ENCODE results near the gene ZNF503. TPM values are rescaled to one million over a fixed set of nuclear protein-coding genes. Genes with fewer than 3 reads are reported as not detected.

ZNF503 gene
- total RNA-seq, 4 donors from 2014 or later = 9.7 to 17.5 (median 14.8) TPM

DNA sequence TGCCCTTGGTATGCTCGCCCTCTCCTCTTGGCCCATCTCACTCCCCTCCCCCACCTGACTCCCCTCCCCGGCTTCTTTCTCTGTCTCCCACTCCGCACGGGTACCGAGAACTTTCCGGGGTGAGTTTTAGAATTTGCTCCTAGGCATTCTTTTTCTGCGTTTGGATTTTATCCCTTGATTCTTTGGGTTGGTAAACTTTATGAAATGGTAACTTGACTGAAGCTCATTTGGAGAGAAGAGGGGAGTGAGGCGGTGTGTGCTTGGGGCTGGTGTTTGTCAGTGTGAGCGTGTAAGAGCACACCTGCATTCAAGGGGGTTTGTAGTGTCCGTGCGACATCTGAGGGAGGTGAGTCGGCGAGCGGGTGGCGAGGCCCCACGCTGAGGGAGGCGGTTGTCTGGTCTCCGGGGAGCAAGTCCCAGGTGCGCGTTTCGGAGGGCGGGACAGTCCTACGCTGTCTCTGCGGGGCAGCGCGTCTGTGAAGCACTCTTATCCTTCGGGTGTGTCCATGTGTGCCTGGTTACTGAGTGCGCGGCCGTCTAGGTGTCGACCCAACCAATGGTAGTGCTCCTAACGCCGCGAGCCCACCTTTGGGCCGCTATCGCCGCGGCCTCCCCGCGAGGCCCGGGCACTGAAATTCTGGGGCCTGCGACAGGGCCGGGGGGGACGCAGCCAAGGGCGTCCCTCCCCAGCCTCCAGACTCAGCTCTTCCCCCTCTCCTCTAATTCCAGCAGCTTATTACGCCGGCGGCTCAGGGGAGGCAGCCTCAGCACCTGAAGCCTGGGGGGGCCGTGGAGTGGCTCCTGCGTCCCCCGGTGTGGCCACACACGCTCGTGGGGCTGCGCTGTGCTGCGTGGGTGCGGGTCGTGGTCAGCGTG lies 2.6 kb upstream of the ZNF503 start:
- peak overlapping the region; percentile 66 to 96 (median 90) for H3K4me3 ChIP-seq
- peaks cover 12 to 64% (median 18%) of the 10 kb centered on the region in 3 donors for H3K4me1 ChIP-seq

DNA sequence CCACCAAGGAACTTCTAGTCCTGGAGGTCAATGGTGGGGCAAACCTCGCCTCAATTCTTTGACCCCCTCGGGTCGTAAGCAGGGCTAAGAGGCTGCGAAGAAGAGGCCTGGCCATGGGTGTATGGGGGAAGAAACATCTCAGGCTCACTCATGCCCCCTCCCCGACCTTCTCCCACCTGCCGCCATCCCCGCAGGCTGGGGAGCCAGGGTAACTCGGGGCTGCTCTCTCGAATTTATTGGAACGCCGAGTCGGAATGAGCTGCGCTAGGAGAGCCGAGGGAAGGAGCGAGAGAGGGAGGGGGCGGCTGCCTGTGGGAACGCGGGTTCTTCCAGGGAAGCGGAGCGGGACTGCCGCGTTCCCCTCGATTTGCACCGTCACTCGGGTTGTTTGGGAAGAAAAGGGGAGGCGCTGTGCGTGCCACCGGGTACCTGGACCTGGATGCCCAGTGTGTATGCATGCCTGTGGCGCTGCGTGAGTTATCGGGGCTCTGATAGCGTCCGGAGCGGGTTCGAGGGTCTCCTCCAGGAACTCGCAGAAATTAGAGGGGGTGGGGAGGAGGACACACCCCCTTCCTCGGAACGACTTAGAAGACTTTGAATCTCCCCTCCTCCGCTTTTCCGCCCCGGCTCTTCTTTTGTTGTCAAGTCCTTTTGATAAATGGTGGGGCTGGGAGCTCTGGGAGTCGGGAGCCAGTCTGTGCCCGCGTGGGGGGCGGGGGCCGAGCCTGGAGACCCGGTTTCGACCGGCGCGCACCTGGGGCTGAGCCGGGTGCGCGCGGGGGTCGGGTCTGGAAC lies 1.8 kb upstream of the ZNF503 start:
- intact Hi-C loops (cut with DNase I) = loop anchor here (5.0 to 10.0 kb wide), 3 partner anchors 251 to 634 kb away; no protein-coding TSS in a partner anchor
- Histone ChIP-seq H3K4me3 (peak overlapping the region; percentile 66 to 96 (median 90)), H3K27me3 (peaks cover 0 to 20% (median 0%) of the 10 kb centered on the region in 4 donors), H3K9me3 (no peaks in the 10 kb centered on the region), H3K27ac (peak overlapping the region; percentile 92 to 99 (median 98)), H3K36me3 (peaks cover 0 to 14% (median 6%) of the 10 kb centered on the region in 3 donors), H3K4me1 (peaks cover 12 to 56% (median 18%) of the 10 kb centered on the region in 3 donors)
- TF ChIP-seq, protein P1, sequence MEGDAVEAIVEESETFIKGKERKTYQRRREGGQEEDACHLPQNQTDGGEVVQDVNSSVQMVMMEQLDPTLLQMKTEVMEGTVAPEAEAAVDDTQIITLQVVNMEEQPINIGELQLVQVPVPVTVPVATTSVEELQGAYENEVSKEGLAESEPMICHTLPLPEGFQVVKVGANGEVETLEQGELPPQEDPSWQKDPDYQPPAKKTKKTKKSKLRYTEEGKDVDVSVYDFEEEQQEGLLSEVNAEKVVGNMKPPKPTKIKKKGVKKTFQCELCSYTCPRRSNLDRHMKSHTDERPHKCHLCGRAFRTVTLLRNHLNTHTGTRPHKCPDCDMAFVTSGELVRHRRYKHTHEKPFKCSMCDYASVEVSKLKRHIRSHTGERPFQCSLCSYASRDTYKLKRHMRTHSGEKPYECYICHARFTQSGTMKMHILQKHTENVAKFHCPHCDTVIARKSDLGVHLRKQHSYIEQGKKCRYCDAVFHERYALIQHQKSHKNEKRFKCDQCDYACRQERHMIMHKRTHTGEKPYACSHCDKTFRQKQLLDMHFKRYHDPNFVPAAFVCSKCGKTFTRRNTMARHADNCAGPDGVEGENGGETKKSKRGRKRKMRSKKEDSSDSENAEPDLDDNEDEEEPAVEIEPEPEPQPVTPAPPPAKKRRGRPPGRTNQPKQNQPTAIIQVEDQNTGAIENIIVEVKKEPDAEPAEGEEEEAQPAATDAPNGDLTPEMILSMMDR (IDR thresholded peaks at IDR 0.05) = no peak
- TF ChIP-seq POLR2A (IDR thresholded peaks at IDR 0.05) = no peak
- DNase-seq = no peak
- 1 to 6% methylated on average over 18 to 41 of the region's 56 CpGs for WGBS, 2 donors

More for the DNA sequence above, 2.6 kb upstream of the ZNF503 start:
- peaks cover 0 to 6% (median 3%) of the 10 kb centered on the region in 3 donors for H3K36me3 ChIP-seq
- TF ChIP-seq POLR2A (IDR thresholded peaks at IDR 0.05) = peak in 2 of 4 donors; percentile 18 to 21
- TF ChIP-seq, protein P1 (IDR thresholded peaks at IDR 0.05) = peak in 1 of 6 experiments; percentile 3
- no peaks in the 10 kb centered on the region for H3K9me3 ChIP-seq
- peak overlapping the region; percentile 92 to 99 (median 98) for H3K27ac ChIP-seq
- WGBS, 2 donors = 10 to 15% methylated on average over 20 to 23 of the region's 58 CpGs
- intact Hi-C loops (cut with DNase I) = loop anchor here (5.0 to 10.0 kb wide), 3 partner anchors 251 to 633 kb away; no protein-coding TSS in a partner anchor
- no peak for DNase-seq
- H3K27me3 ChIP-seq = peaks cover 0 to 20% (median 0%) of the 10 kb centered on the region in 4 donors

DNA sequence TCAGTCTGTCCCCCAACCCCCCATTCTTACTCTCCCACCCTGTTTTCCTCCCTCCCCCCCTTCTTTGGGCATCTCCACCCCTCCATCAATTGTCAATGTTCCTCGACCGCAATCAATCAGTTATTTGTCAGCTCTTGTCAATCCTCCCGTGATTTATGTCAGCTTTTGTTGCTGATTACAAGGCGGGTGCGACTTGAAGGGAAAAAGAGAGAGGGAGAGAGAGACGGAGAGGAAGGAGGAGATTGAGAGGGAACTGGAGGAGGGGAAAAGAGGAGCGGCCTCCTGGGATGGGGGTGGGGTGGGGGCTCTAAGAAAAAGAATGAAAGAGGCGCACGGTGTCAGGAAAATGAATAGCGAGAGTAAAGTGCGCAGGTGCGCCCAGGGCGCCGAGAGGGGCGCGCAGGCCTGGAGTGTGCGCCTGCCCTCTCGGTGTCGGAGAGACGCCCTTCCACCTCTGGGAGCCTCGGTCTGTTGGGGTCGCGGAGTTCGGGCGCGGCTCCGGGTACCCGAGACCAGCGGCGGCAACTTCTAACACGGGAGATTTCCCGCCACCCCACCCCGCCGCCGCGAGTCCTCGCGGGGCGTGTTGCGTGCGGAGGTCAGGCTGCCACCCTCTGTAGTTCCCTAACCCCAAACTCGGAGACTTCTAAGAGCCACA lies 1.1 kb upstream of the ZNF503 start:
- TF ChIP-seq POLR2A (IDR thresholded peaks at IDR 0.05) = peak in 1 of 4 donors; percentile 45
- TF ChIP-seq, protein P1 (IDR thresholded peaks at IDR 0.05) = no peak
- peaks cover 0 to 16% (median 6%) of the 10 kb centered on the region in 3 donors for H3K36me3 ChIP-seq
- no peak for DNase-seq
- peak overlapping the region; percentile 66 to 96 (median 90) for H3K4me3 ChIP-seq
- 3 to 7% methylated on average over 29 to 30 of the region's 42 CpGs for WGBS, 2 donors
- peaks cover 12 to 49% (median 16%) of the 10 kb centered on the region in 3 donors for H3K4me1 ChIP-seq
- H3K27ac ChIP-seq = peak overlapping the region; percentile 92 to 99 (median 98)
- intact Hi-C loops (cut with DNase I) = loop anchor here (5.0 to 10.0 kb wide), 3 partner anchors 252 to 635 kb away; no protein-coding TSS in a partner anchor
- no peaks in the 10 kb centered on the region for H3K9me3 ChIP-seq
- peaks cover 0 to 15% (median 0%) of the 10 kb centered on the region in 4 donors for H3K27me3 ChIP-seq

DNA sequence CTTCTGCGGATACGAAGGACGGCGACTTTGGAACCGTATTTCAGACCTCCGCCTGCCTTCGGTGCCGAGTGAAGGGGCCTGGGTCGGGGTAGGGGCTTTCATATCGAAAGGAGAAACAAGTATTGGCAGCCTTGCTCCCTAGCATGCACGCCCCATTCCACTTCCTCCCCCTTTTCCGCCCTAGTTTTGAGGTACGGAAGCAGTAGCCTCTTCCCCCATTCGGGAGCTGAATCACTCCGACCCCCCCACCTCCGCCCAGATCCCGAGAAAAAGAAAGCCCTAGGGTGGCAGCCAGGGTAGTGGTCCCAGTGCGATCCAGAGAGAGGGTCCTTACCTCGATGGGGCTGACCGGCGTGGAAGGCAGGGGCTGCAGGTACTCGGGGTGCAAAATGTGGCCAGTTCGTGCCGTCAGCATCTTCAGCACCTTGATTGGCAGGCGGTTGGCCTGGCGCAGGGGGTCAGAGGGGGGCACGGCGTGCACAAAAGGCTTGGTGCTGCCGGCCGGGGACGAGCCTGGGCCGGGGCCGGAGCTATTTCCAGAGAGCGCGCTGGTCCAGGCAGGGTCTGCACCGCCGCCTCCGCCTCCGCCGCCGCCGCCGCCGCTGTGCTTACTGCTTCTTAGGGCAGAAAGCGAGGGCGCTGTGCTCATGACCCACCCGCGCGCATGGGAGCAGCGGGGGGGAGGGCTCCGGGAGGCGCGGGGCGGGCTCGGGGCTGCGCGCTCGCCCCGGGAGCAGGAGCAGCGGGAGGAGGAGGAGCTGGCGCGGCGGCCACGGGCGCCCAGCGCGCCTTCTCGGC lies 594 bp downstream of the ZNF503 start:
- peaks cover 0 to 24% (median 0%) of the 10 kb centered on the region in 4 donors for H3K27me3 ChIP-seq
- DNase-seq = no peak
- intact Hi-C loops (cut with DNase I) = loop anchor here (5.0 to 10.0 kb wide), 3 partner anchors 254 to 636 kb away; no protein-coding TSS in a partner anchor
- H3K4me3 ChIP-seq = peak overlapping the region; percentile 66 to 96 (median 90)
- peak overlapping the region; percentile 92 to 99 (median 98) for H3K27ac ChIP-seq
- WGBS, 2 donors = 0 to 1% methylated on average over 8 to 24 of the region's 68 CpGs
- peaks cover 0 to 16% (median 6%) of the 10 kb centered on the region in 3 donors for H3K36me3 ChIP-seq
- no peaks in the 10 kb centered on the region for H3K9me3 ChIP-seq
- TF ChIP-seq, protein P1 (IDR thresholded peaks at IDR 0.05) = no peak
- TF ChIP-seq POLR2A (IDR thresholded peaks at IDR 0.05) = no peak
- H3K4me1 ChIP-seq = peaks cover 3 to 41% (median 7%) of the 10 kb centered on the region in 3 donors

All from esophagus squamous epithelium (tissue), 5 donors.